Hematopoietic multipotent progenitor cell (in vitro differentiated cells): Measurements from ENCODE around the gene BCCIP. TPM values are rescaled to one million over a fixed set of nuclear protein-coding genes. Genes with fewer than 3 reads are reported as not detected.

Experiments
- DNase-seq, 3 donors: peaks; one replicate each; pipeline ENCODE4 v3.0.0-alpha.2; 2011 to 2015; ENCODE audit warnings: low read depth in 2 of 3, low spot score in 2 of 3
- total RNA-seq: library from RNA; depleted of rRNA; stranded (reverse); fragments of >200 nt; gene quantifications from one replicate; pipeline ENCODE4 v1.2.3, GENCODE V29; 2012

The BCCIP gene
- total RNA-seq, 1 donor: 7.8 TPM

DNA sequence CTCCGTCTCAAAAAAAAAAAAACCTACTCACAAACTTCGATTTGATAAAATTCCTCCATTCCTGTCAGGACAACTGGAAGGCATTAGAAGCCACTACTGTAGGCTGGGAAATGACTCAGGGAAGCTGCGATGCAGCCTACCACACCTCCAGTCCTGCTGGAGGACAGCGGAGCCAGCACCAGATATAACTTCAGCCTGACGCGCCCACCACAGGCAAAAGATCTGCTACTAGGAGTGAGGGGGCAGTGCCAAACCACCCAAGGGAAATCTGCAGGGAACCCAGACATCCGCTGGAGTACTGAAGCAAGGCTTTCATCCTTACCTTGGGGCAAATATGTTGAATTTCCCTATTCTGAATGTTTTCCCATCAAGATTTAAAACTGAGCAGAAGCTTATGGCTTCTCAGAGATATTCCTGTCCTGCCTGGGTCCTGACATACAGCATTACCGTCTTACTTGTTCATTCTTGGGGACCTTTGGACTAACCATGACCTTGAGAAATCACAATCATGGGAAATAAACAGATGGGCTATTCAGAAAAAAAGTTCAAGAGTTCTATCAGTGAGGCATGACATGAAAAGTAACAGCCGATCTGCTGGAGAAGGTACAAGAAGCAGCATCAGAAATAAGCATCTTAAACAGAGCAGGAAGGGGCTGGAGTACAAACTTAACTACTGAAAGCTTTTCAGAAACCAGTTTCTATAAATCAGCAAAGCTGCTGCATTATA lies 20.4 kb downstream of the BCCIP start:
- DNase-seq: no peak

DNA sequence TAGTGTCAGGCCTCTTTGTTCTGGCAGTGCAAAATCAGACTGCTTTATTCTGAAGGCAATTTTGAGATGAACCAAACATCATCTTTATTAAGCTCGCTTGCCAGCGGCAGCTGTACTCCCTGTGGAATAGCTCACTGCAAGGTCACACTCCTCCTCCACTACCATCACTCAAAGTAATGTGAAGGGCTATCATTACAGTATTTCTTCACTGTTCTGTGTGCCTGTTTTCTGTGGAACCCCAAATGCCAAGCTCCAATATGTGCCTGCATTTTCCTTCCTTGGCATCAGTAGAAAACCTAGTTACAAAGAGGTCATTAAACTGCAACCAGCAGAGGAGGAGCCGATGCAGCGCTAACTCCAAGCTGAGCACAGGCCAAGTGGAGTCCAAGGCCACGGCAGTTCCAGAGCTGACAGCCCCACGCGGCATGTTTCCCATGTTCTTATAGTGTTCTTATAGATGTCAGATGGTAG lies 21.4 kb downstream of the BCCIP start:
- no peak for DNase-seq

DNA sequence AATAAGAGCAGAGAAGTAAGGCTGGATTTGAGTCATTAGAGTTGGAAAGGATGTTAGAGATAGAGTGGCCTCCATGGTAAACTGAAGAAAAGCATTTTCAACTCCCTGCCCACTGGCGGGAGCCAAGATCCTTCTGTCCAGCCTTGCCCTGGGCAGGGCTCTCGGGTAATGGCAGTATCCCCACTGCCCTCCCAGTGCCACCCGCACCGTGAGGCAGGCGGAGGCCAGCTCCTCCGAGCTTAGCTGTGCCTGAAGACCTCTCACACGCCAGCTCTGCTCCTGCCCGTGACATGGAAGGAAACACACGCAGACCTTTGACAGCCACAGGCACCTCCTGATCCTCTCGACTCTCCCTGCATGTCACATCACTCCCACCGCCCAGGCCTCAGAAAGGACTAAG lies 22.3 kb downstream of the BCCIP start:
- no peak for DNase-seq

DNA sequence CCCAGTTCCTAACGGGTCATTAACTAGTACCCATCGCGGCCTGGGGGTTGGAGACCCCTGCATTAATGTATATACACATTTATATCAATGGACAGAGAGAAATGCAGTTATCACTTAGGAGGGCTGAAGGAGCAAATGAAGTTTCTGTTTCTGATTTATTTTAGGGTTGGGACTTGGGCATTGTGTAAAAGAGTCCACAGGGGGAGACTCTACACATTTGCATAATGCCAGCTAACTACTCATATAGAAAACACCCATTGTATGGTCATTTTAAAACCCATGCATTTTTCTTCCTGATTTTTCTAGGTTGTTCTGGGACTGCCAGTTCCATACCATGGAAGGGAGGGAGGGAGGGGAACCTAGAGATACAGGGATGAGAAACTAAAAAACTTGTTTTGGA lies 23.5 kb downstream of the BCCIP start:
- no peak for DNase-seq

DNA sequence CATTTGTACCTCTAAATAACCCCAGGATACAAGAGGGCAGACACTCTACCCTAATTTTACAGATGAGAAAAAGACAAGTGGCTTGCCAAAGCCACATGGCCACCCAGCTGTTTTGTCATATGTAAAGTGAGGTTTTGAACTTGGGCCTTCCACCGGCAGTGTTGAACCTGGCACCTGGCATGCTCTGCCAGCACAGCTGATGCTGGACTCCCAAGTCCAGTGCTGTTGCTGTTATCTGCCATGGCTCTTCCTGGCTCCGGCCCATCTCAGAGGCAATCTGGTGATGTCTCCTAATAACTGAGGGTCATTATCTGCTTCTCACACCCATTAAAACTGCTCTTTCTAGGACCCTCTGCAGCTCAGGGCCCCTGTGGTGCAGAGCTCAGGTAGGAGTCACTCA lies 25.0 kb downstream of the BCCIP start:
- no peak for DNase-seq

DNA sequence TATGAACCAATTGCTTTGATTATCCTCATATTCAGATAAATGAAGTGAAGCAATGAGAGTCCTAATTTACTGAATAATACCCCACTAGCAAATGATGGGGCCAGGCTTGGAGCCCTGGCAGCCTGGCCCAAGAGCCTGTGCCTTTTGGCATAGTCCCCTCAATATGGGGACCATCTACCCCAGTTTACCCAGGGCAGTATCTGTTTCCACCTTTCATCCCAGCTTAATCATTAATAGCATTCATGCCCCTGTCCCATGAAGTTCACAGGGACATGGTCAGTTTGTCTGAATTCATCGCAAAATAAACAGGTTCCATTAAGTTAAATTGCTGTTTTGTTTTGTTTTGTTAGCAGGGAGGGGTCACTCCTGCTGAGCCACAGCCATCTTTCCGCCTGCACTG lies 25.5 kb downstream of the BCCIP start:
- DNase-seq: no peak

DNA sequence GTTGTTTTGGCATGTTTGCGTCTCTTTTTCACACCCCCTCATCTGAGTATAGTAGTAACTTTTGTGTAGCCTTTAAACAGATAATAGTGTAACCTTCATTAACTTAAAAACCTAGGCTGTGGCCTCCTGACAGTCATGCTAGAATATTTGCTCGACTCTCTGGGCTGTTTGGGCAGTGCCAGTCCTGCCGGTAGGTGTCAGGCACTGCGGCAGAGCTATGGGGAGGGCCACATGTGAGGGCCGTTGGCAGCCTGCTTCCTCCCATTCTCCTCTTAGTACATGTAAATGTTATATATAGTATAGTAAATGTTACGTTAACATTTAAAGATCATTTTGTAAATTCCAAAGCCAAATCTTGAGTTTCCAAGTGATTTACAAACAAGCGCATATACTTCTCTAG lies 26.1 kb downstream of the BCCIP start:
- no peak for DNase-seq

DNA sequence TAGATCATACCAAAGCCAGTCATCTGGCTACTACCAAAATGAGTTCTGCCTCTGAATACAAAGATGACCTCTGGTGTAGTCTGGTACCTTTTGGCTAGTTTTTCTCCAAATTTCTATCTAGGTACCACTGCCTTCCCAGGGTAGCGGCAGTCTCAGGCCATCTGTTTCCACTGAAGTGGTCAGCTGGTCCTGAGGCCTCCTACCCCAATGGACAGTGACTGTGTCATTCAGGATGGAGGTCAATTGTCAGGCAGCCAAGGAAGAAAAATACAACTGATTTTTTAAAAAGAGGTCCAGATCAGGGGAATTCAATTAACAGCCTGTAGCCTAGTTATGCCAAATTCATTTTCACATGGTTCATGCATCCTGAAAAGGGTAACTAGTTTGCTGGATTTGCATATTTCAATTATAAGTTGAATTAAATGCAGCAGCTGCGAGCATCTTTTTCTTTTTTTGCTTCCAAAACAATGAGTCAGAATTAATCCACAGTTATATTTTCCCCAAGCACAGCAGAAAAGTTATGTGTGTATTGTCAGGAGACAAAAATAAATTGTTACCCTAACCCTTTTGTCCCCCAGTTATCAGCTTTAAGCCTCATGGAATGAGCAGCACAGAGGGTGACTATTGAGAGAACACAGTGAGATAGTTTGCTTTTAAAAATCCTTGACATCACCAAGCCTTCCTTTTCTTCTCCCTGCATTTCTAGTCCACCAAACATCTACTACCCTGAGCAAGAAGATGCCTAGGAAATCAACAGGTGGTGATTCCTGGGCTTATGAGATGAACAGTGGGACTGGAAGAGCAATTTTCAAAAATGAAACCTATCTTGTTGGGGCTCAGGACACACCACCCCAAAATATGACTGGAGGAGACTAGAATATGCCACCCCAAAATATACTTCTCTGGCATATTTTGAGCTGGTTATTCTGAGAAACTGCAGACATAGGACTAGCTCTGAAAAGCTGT lies 27.7 kb downstream of the BCCIP start:
- DNase-seq: no peak

DNA sequence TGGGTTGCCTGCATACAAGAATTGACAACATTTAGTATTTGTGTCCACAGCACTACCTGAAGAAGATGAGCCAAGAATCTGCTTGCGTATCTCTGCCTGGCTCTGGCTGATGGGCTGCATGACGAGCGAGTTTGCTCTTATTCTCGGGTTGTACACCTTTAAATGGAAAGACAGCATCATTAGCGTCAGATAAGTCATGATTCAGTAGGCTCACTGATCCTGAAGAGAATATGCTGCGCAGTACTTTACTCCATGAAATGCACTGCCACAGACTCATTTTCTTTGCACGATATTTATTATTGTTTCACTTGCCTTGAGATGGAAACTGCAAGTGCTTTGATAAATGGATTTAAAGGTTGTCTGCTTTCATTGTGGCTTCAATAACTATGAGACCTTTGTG lies 29.1 kb downstream of the BCCIP start:
- DNase-seq: no peak

DNA sequence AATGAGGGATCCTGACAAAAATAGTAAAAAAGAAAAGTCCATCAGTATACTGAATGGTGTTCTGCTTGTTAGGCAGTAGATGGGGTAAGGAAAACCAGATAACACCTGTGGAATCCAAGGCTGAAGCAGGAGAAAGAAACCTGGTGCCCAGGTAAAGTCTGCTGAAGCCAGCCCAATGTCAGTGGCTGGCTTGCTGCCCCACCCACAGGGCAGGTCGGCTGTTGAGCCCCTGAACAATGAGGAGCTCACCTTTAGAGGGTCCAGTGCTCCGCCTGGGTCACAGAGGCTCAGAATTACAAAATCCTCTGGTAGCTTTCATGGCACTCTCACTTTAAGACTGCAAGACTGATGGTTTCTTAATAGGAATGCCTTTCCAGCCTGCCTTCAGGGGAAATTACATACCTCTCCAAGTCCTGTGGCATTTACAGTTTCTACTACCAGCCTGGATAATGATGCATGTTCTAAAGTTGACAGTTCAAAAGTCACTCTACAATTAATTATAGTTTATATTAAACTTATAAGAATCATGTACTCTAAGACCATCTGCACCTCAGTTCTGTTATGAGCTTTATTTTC lies 33.9 kb downstream of the BCCIP start:
- no peak for DNase-seq

DNA sequence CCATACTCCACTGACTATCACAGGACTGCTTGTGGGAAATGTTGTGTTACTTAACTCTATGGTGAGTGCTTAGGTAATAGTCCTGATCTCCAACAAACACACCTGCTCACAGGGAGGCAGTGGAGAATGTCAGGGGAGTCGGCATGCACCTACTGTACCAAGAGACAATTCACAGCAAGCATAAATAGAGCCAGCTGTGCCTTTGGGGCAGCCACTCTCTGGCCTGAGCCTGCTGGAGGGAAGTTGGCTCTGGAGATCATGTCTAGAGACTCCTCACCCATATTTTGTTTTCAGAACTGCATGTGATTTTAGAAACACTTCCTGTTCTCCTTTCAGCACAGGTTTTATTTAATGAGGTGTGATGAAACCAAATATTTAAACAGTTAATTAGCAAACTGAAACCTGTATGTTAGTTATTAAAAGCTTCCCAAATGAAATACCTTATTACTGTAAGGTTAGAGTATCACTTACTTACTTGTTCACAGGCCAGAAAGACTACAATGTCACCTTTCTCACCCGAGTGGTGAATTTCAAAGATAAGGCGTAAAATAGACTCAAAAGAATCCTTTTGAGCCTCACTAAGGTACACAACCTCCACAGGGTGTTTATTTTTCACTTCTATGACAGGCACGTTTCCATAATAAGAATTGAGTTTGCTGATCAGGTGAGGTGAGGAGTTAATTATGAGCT lies 35.9 kb downstream of the BCCIP start:
- no peak for DNase-seq

DNA sequence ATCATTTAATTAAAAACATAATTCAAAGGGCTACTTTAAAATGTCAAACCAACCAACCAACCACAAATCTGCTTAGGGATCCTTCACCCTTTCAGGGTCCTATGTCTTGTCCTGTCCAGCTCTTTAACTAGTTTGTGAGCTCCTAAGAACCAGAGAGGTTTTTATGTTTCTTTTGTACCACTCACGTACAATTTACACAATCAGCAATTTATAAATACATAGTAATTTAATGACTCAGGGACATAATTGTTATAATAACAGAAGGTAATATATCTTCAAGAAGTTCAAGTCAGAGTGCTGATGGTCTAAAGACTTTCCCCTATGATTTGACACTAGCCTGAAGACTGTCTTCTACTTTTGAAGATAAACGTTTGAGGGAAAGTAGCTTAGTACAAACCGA lies 41.8 kb downstream of the BCCIP start:
- no peak for DNase-seq

DNA sequence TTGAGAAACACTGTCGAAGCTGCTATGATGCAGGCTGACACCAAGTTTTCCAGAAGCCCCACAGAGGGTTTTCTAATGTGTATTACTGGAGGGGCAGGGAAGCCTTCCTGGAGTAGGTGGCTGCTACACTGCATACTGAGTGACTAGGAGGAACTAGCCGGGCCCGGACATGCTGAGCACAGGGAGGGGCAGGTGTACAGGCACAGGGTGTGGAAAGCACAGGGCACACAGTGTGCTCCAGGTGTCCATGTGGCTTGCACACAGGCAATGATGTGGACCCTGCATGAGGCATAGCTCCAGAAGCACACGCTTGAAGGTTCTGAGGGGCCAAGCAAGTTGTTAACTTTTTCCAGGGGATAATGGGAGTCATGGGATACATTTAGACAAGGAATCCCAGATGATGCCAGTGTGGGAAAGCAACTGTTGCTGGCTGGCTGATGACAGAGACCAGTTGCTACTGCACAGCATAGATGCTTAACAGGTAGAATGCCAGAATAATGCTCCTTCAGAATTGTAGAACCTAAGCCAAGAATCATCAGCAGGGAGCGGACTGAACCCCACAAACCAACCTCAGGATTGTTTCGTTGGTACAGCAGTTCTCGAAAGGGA lies 43.2 kb downstream of the BCCIP start:
- DNase-seq: no peak

DNA sequence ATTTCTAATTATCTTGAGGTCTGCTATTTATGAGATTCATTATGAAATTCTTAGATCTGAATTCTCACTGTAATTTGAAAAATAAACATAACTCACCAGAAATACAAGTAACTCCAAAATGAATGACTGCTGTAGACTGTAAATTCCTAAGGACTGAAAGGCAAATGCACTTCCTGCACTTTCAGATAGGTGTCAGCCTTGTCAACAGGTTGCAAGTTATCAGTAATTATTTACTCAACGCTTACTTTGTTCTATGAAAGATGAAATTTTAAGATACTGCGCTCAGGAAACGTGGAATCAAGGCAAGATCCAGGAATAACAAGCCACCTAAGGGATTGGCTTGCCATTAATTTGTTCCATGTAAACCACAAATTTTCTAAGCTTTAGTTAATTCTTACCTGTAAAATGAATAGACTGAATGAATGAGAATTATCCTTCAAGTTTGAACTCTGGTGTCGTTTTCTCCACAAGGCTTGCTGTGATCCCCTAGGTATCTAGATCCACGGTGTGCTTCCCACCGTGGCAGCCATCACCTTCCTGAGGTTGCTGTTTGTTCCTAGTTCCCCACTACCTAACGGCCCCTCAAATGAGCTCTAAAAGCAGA lies 45.1 kb downstream of the BCCIP start:
- peak in 2 of 3 donors; percentile 20 to 58 for DNase-seq

DNA sequence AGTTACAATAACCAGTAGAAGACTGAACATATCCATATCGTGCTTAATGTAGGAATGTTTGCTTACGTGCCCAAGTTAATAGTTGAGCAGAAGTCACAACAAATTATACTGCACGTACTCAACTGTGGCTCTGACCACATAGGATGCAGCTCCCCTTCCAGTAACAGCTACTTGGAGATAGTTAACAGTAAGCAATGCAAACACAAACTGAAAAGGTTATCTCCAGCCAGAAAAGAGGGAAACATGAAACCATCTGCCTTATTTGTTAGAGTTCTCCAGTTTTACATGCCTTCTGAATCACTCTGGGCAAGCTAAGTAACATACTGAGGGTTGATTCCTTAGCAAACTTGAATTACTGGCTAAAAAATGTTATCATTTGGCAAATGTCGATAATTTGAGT lies 48.0 kb downstream of the BCCIP start:
- no peak for DNase-seq

DNA sequence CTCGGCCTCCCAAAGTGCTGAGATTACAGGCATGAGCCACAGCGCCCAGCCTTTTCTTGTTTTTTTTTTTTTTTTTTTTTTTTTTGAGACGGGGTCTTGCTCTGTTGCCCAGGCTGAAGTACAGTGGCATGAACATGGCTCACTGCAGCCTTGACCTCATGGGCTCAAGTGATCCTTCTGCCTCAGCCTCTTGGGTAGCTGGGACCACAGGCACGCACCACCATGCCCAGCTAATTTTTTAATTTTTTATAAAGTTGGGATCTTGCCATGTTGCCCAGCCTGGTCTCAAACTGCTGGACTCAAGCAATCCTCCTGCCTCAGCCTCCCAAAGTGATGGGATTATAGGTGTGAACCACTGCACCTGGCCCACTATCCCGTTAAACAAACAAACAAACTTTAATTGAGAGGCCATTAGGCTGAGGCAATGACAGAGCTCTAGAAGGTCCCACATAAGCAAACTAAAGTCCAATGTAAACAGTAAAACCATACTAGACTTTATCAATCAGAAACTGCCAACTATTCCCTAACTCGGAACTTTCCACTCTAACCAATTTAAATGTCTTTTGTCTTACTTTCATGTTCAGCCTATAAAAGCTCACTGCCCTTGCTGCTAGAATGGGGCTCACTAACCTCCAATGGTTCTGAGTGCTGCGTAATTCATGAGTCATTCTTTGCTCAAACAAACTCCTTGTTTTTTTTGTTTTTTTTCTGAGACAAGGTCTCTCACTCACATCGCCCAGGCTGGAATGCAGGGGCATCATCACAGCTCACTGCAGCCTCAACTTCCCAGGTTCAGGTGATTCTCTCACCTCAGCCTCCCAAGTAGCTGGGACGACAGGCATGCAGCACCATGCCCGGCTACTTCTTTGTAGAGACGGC lies 55.9 kb downstream of the BCCIP start:
- no peak for DNase-seq

DNA sequence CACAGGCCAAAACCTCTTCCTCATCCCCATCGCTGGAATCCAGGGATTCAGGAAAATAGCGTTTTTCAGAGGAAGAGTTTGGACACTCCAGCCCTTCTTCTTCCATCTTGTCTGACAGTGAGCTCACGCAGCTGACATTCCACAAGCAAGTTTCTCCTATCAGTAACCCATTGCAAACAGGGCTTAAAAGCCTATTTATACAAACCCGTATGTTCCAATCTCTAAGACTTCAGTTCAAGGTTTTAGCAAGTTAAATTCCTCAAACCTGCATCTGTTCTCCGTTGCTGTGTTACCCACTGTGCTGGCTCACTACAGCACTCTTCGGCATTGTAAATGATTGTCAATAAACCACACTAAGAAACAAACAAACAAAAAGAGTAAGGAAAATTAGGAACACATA lies 57.4 kb downstream of the BCCIP start:
- no peak for DNase-seq

DNA sequence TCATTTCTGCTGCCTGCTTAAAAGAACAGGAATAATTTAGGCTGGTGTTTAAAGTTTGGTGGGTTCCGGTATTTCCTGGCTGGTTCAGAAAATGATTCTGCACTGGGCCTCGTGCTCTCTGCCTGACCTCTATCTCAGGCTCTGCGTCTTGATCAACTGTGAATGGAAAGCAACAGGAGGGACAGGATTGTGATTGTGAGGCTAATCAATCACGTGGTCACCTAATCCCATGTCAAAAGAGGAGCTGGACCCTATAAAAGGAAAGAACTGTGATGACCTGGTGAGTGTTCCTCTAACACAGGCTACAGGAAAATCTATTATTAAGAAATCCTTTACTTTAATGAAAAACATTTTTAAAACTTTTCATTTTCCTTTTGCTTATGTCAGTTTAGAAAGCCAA lies 57.8 kb downstream of the BCCIP start, which contains the start of gene DHX32:
TSS of gene DHX32 (minus strand) at position 101 of the 400 bp plus-strand sequence. CDS start 468 bp downstream, outside the sequence.
- DNase-seq: no peak

DNA sequence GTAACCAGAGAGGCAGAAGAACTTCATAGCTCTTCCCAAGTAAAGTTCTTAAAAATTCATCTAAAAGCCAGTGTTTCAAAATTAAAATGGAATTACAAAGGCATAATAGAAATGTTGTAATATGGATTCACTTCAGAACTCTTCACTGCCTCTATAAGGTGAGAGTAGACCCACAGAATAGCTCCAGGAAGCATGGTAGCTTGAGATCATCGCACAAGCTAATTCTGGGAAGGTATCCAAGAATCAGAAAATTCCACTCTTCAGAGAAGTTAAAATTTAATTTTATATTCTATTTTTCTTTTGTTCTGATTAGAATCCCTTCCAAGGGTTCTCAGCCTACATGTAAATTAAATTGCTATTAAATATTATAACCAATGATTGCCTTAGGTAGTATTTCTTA lies 59.2 kb downstream of the BCCIP start:
- no peak for DNase-seq
